AG08396 (cell line): ENCODE data around the gene UBA6.

ENCODE experiments used
- DNase-seq: peaks from one replicate; pipeline ENCODE4 v3.0.0; 2012; ENCODE audit warnings: low spot score, mixed read lengths

UBA6 gene

DNA sequence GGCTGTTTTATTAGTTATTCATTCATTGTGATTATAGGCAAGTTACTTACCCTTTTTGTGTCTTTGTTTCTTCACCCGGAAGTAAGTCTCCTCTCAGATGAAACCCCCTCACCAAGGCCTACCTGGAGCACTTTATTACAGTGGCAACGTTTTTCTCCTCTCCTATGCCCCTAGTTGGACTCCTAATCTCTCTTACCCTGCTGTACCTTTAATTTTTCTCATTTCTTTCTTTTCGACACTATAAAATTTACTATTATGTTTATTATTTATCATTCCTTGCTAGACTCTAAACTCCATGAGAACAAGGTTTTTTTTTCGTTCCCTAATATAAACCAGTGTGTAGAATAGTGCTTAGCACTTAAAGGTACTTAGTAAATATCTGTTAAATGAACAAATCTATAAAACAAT lies 124.9 kb downstream of the UBA6 start:
- no peak for DNase-seq

- no peak for DNase-seq
Measured at GRCh38 chr4:67575232-67576058, 125.5 kb downstream of the UBA6 start.

DNA sequence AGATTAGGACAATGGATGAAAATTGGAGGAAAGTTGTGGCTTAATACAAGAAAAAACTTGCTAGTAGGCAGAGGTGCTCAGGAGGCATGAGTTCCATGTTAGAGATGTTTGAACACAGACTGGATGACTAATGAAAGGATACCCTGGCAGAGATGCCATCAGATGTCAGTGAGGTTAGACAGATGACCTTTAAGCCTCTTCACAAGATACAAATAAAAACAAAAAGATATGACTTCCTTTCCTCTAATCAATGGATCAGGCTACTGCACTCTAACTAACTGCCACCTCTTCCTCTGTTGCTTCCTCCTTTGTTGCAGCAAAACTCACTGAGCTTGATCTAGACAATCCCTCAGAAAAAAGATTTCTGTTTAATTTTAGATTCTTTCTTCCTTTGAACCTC lies 127.8 kb downstream of the UBA6 start:
- no peak for DNase-seq

- no peak for DNase-seq
Measured at GRCh38 chr4:67571975-67572374, 129.0 kb downstream of the UBA6 start.

DNA sequence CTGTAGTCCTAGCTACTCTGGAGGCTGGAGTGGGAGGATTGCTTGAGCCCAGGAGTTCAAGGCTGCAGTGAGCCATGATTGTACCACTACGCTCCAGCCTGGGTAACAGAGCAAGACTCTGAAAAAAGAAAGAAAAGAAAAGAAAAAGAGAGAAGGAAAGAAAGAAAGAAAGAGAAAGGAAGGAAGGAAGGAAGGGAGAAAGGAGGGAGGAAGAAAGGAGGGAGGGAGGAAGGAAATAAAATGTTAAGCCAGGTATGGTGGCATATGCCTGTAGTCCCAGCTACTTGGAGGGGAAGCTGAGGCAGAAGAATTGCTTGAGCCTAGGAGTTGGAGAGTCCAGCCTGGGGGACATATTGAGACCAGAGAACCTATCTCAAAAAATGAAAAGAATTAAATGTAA lies 130.4 kb downstream of the UBA6 start:
- DNase-seq, result no peak

DNA sequence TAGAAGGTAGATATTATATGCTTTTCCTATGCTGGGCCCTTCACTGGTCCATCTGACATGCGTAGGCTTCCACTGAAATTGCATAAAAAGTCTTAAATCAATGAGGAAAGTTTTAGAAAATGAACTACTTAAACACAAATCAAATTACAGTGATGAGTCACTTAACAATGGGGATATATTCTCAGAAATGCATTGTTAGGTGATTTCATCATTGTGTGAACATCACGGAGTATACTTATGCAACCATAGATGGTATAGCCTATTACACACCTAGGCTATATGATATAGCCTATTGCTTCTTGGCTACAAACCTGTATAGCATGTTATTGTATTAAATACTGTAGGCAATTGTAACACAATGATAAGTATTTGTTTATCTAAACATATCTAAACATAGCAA lies 132.1 kb downstream of the UBA6 start:
- DNase-seq, result no peak

DNA sequence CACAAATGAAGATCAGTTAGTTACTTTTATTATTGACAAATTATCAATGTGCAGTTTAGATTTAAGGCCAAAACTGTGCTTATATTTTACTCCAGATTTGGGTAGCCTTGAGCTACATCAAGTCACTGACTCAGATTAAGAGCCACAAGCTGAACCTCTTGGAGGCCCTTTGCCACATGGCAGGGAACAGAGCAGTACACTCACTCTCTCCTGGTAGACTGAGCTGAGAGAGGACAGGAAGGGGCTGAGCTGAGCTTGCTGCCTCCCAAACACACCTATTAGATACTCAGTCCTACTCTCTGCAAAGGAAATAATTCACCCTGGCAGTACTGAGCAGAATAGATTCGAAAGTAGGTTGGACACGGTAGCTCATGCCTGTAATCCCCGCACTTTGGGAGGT lies 134.6 kb downstream of the UBA6 start:
- no peak for DNase-seq

- no peak for DNase-seq
Measured at GRCh38 chr4:67565284-67565683, 135.7 kb downstream of the UBA6 start.
